ENCODE results near the gene SORCS1.

DNA sequence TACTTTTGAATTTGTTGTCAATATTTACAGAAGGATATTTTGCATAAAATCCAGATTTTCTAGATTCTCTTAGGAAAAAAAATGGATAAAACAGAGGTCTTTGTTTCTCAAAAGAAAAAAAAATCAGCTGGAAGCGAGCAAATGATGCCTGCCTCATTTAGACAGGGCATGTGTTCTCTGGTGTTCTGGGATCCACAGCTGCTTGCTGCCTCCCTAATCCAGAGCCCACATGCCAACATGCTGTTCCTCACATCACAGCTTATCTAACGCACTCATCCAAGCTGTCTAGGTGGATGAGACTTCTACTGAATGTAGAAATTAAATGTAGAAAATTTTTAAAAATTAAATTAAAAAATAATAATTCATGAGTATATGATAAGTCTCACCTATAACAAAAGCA lies 630.1 kb downstream of the SORCS1 start:
- TF ChIP-seq, protein P1, sequence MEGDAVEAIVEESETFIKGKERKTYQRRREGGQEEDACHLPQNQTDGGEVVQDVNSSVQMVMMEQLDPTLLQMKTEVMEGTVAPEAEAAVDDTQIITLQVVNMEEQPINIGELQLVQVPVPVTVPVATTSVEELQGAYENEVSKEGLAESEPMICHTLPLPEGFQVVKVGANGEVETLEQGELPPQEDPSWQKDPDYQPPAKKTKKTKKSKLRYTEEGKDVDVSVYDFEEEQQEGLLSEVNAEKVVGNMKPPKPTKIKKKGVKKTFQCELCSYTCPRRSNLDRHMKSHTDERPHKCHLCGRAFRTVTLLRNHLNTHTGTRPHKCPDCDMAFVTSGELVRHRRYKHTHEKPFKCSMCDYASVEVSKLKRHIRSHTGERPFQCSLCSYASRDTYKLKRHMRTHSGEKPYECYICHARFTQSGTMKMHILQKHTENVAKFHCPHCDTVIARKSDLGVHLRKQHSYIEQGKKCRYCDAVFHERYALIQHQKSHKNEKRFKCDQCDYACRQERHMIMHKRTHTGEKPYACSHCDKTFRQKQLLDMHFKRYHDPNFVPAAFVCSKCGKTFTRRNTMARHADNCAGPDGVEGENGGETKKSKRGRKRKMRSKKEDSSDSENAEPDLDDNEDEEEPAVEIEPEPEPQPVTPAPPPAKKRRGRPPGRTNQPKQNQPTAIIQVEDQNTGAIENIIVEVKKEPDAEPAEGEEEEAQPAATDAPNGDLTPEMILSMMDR (IDR thresholded peaks at IDR 0.05), result no peak
- TF ChIP-seq POLR2A (IDR thresholded peaks at IDR 0.05), result no peak
